GM19324 (cell line): ENCODE data around the gene NMD3.
"Not testable (repeated sequence)": the region's sequence is repeated elsewhere in the genome, so short reads cannot be mapped to it uniquely, and the experiment has no call there.

Experiments used
- ATAC-seq: cut with Tn5 transposase; IDR thresholded peaks from one replicate; pipeline ENCODE4 v1.9.1; 2021; ENCODE audit warnings: mild to moderate bottlenecking, moderate library complexity; ENCODE audit not compliant: unreplicated experiment, low FRiP score

Gene NMD3

DNA sequence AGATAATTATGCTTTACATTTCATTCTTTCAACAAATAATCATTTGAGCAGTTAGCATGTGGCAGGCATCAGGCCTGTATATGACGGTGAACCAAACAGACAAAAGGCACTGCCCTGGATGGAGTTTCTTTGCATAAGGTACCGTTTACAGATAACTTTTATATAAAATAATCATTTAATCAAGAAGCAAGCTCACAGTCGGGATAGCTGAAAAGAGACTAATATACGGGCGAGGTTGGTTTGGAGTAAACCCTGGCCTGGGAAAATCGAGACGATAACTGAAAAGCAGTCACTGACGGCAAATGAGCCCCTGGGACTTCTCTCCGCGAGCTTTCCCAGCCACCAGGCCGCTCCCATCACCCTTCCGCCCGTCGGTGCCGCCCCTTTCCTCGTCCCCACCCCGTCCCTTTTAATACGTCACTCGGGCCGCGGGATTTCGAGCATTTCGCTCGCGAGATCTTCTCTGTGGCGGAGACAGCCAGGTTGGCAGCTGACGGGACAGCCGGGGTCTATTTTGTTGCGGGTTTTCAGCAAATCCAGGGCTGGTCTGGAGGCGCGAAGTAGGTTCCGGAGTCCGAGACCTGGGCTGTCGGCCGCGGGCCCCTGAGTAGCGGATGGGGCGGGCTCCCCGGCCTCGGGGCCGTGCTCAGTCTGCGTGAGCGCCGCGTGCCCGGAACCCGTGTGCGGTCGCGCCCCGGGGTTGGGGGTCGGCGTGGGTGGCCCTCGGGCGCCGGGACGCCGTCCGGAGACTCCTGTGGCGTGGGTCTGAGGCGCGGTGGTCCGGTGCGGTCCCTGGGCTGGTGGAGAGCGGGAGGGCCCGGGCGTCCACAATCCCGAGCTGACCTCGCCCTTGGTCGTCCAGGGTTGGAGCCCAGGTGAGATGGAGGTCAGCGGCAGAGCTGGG is at the start of gene NMD3:
TSS of gene NMD3 (plus strand) at position 462 of the 904 bp plus-strand sequence. CDS start 703 bp downstream, outside the sequence.
- ATAC-seq: peak; percentile 100

- ATAC-seq: no peak
Measured at GRCh38 chr3:161171639-161172552, 49.2 kb upstream of the NMD3 start.

DNA sequence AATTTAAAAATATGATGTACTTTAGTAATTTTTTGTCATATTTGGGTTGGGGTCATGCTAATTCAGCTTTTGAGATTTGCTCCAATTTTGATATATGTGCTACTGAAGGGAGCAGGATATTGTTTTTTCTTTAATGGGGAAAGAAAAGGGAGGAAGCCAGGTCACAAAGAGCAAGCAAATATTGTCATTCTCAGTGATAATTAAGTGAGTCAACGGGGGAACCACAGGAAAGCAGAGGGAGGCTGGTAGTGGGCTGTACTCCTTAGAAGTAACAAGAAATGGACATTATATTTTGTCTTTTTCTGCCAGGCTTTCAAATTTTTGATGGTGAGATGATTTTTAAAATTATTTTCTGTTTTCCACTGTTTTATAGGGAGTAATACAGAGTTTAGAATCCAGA is 45.6 kb upstream of the NMD3 start:
- no peak for ATAC-seq

DNA sequence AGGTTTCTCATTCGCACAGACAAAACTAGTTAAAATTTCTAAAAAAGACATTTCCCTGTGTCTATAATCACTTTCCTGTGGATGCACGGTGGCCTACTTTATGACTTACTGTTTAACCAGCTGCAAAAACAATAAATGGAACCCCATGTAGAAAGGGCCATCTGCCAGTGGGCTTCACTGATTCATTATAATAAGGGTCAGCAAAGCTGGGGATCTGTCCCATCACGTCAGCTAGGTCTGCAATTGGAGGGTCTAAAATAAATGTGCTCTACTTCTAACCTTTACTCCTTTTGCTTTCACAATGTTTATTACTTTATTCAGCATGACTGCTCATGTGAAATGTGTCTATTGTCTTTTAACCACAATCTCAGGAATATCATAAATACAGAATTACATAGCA is 43.1 kb upstream of the NMD3 start:
- no peak for ATAC-seq

DNA sequence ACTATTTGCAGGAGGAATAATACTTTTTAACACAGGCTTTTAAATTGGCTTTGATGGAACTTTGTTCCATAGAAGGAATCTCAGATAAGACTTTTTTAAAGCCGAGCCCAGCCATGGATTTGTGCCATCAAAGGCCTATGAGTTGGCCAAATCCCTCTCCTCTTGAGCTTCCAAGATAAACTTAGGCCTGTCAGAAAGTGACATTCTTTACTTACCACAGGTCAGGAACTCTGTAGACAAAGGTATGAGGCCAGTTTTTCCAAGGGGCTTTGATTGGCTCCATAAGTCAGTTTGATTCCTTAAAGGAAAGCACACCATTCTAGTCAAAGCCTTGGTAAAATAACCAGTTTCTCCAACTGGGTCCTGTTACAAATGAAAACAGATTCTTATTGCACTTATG is 39.7 kb upstream of the NMD3 start:
- not testable (repeated sequence) for ATAC-seq

- ATAC-seq: no peak
Measured at GRCh38 chr3:161187046-161187445, 34.1 kb upstream of the NMD3 start.

DNA sequence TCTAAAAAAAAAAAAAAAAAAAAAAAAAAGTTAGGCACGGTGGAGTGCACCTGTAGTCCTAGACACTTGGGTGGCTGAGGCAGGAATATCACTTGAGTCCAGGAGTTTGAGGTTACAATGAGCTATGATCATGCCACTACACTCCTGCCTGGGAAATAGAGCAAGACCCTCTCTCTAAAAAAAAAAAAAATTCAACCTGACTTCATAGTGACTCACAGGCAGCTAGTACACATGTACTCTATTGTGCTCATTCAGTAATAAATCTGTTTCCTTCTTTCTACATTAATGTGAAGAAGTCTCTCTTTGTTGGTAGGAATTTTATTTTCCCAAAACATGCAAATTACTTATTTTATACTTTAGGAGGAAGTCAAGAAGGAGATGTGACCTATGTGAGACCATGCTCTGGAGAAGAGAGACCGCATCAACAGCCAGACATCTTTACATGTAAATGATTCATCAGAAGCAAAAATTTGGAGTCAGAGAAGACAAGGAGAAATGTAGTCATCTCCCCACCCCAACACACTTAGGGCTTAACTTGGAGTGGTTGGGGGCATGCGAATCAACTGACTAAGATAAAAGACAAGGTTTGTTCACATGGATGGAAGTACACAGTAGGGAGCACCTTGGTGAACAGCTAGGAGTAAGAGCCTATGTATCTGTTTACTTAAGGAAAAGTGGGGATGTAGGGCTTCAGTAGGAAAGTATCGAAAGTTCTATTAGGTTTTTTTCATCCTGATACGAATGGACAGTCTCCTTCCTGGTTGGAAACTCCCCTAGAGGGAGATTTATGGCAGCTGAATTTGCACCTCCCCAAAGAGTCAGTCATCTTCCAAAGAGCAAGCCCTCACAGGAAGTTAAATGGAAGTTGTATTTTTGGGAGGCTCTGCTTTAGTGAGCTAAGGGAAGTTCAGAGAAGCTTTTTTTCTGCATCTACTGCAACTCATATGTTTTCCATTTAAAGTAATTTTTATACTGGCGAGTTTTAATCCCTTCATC is 23.0 kb upstream of the NMD3 start:
- ATAC-seq: no peak

DNA sequence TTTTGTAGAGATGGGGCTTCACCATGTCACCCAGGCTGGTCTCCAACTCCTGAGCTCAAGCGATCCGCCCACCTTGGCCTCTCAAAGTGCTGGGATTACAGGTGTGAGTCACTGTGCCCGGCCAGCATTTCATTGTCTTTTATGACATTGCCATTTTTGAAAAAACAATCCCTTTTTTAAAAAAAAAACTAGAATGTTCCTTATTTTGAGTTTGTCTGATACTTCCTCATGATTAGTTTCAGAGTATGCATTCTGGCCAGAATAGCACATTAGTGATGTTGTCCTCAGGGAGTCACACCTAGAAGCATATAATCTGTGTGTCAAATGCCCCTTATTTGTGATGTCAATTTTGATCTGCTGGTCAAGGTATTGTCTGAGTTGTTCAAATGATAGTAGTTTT is 21.2 kb upstream of the NMD3 start:
- ATAC-seq: no peak

DNA sequence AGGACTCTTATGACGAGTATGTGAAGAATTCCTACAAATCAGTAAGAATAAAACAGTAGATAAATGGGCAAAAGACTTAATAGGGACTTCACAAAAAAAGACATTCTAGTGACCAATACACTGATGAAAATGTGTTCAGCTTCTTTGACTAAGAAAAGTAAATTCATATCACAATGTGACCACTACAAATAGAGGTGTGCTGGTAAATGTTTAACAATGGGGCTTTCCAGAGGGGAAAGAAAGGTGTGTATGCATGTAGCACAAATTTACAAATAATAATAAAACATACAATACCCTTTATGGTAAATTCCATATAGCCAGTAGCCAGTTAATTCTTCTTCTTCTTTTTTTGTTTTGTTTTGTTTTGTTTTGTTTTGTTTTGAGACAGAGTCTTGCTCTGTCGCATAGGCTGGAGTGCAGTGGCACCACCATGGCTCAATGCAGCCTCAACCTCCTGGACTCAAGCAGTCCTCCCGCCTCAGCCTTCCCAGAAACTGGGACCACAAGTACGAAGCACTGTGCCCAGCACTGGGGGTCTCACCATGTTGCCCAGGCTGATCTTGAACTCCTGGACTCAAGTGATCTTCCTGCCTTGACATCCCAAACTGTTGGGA is 17.5 kb upstream of the NMD3 start:
- ATAC-seq: no peak

DNA sequence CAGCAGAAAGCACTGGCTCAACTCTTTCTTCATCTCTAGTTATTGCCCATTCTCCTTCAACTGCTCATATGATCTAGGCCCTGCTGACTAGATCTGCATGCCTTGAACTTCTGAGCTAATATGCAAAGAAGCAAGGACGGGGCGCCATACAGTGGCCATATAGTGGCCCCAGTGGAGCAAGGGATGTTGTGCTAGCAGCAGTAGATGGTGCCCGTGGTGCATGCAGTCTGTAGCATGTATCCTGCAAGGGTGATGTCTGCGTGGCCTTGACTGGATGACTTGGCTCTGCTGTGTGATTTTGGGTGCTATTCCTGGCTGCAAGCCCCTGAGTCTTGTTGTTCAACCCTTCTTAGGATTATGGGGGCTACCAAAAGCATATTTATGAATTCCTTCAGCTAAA is 12.2 kb upstream of the NMD3 start:
- no peak for ATAC-seq

DNA sequence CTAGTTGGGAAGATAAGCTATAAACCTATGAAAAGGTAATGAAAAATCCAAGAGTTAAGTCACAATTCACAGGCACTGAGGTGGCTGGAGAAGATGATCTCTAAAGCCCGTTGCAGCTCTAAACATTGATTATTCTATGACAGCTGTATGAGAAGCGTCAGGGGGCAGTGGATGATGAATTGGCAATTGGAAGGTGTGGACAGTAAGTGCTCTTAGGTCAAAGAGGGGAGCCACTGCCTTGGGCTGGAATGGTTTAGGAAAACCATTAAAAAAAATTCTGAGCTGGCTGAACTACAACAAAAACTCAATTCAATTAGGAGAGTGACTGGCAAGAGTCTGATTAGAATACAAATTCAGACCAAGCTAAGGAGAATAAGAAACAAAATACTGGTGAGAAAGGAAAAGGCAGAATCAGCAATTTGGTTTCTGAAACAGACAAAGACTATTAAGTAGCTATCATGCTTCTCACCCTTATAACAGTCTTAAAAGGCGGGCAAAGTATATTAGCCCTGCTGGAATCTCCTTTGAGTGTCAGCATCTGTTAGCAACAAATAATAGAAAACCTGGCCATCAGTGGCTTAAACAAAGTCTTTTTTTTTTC is 8.8 kb upstream of the NMD3 start:
- no peak for ATAC-seq

DNA sequence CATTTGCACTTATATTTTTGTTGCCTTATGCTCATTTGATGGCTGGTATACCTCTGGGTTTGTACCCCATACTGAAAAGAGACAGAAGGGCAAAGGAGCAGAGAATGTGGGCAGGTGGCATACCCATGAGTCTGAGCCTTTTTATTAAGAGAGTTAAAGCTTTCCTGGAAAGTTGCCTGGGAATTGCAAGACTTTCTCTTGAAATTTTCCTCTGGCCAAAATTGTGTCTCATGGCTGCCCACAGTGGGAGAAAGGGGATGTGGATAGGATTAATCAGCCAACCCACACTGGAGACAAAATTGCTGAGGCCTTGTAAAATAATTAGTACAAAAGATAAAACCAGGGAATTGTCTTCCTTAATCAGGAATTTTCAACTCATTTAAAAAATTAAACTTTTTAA is 8.2 kb upstream of the NMD3 start:
- ATAC-seq: no peak

- no peak for ATAC-seq
Measured at GRCh38 chr3:161213644-161214043, 7.5 kb upstream of the NMD3 start.

DNA sequence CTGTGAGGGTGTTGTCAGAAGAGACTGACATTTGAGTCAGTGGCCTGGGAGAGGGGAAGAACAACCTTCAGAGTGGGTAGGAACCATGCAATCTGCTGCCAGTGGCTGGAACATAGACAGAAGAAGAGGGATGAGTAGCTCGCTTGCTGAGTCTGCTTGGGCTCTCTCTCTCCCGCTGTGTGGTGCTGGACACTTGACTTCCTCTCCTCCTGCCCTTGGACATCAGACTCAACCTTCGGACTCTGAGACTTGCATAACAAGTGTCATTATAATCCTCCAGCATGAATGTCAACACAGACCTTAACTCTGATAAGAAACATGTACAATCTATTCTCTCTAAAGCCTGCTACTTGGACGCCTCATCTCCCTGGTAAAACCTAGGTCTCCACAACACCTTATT is 5.9 kb upstream of the NMD3 start:
- no peak for ATAC-seq

DNA sequence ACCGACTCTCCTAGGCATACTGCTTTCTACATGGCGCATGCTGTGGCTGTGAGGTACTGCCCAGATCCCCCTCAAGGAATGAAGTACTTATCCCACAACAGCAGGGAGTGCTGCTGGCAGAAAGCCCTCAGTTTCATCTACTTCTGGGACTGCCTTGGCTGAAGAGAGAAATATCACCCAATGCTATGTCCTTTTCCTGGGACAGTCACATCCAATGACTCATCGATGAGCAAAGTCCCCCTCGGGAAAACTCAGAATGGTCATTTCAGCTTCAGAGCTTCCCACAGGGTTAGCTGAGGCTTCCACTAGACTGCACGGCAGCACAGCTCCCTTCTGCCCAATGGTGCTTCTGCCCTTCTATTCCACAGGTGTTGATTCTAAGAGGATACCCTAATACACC is 3.6 kb upstream of the NMD3 start:
- ATAC-seq: no peak

DNA sequence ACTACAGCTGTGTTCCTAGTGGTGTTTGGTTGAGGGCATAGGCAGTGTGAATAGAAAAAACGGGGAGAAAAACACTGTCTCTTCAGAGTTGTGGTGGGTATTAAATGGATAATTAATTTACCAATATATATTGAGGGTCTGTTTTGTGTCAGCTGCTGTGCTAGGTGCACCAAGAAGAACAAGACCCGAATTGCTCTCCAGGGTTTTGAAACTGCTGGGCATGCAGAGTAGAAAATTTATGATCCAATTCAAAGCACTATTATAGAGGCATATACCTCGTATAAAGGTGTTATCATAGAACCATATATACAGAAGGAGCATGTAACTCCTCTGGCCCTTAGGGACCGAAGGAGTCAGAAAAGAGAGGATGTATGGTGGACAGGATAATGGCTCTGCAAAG is 1.6 kb upstream of the NMD3 start:
- ATAC-seq: no peak

GRCh38 chr3:161221806-161222600 is 892 bp downstream of the NMD3 start:
- no peak for ATAC-seq

DNA sequence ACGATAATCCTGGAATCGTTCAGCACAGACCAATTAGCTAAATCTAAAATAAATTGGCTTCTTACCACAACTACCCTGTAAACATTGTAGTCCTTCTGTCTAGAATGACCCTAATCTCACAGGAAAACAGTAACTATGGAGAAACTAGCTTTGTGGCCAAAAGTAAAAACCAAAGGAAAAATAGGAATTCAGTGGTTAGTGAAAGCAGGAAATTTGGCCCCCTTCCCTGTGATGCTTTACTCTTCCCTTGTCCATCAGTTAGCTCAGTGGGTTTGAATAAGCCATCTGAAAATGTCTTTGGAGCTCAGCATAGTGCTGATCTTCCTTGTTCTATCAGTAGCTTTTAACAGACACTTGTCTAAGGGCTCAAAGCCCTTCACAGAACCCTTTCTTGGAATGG is 1.6 kb downstream of the NMD3 start:
- ATAC-seq: no peak

GRCh38 chr3:161224786-161225185 is 3.7 kb downstream of the NMD3 start:
- ATAC-seq: no peak
